Peyer's patch (tissue), 4 donors: ENCODE measurements around the gene C18orf54.

Experiments
- CTCF ChIP-seq, 6 experiments: fragments of 450-650 bp in 4 of 6; fragments of 200-600 bp in 2 of 6; sonication (generic) in 1 of 6; IDR thresholded peaks; one replicate each; pipeline ENCODE4 v1.5.1; 2017 to 2019; ENCODE audit warnings: antibody characterized with exemption in 6 of 6, mild to moderate bottlenecking in 3 of 6, moderate library complexity in 1 of 6
- POLR2A ChIP-seq, 2 donors: fragments of 450-650 bp; IDR thresholded peaks; one replicate each; pipeline ENCODE4 v1.5.1; 2017; ENCODE audit warnings: antibody characterized with exemption in 2 of 2, mild to moderate bottlenecking in 2 of 2, moderate library complexity in 2 of 2

- no peak for TF ChIP-seq POLR2A (IDR thresholded peaks at IDR 0.05)
- no peak for TF ChIP-seq CTCF (IDR thresholded peaks at IDR 0.05)
These were observed 66.1 kb downstream of the C18orf54 start for GRCh38 chr18:54423831-54424230.
